Activated CD4-positive, alpha-beta T cell treated with anti-CD3 and anti-CD28 coated beads, Interleukin-2, amount 10 ng/mL, durations not matched to agents 24 days and 14 days (primary cell): ENCODE results near the gene KAT2B. TPM values are rescaled to one million over a fixed set of nuclear protein-coding genes. Genes with fewer than 3 reads are reported as not detected.

Experiments
- DNase-seq: peaks from one replicate; pipeline ENCODE4 v3.0.0; 2022
- H3K27ac Mint-ChIP-seq: one replicate; pipeline ENCODE4 v1.8.0; 2022; ENCODE audit warnings: mild to moderate bottlenecking, mixed read lengths
- H3K27me3 Mint-ChIP-seq: one replicate; pipeline ENCODE4 v1.8.0; 2022; ENCODE audit warnings: mixed read lengths
- H3K36me3 Mint-ChIP-seq: one replicate; pipeline ENCODE4 v1.8.0; 2022; ENCODE audit warnings: low read depth, mild to moderate bottlenecking, mixed read lengths
- H3K4me1 Mint-ChIP-seq: one replicate; pipeline ENCODE4 v1.8.0; 2021; ENCODE audit warnings: mixed read lengths
- H3K4me3 Mint-ChIP-seq: one replicate; pipeline ENCODE4 v1.8.0; 2022; ENCODE audit warnings: mild to moderate bottlenecking, moderate library complexity, mixed read lengths
- H3K9me3 Mint-ChIP-seq: one replicate; pipeline ENCODE4 v1.8.0; 2021; ENCODE audit warnings: mixed read lengths
- intact Hi-C: fragments of 100-400 bp; cut with micrococcal nuclease; formaldehyde crosslinking; loops from one replicate; pipeline ENCODE4 v1.15.1; 2023
- total RNA-seq: library from RNA; stranded (reverse); gene quantifications from 2 replicates; pipeline ENCODE4 v1.2.3, GENCODE V29; 2022

Gene KAT2B
- total RNA-seq, 1 donor from 2014 or later, result 27.9 TPM

DNA sequence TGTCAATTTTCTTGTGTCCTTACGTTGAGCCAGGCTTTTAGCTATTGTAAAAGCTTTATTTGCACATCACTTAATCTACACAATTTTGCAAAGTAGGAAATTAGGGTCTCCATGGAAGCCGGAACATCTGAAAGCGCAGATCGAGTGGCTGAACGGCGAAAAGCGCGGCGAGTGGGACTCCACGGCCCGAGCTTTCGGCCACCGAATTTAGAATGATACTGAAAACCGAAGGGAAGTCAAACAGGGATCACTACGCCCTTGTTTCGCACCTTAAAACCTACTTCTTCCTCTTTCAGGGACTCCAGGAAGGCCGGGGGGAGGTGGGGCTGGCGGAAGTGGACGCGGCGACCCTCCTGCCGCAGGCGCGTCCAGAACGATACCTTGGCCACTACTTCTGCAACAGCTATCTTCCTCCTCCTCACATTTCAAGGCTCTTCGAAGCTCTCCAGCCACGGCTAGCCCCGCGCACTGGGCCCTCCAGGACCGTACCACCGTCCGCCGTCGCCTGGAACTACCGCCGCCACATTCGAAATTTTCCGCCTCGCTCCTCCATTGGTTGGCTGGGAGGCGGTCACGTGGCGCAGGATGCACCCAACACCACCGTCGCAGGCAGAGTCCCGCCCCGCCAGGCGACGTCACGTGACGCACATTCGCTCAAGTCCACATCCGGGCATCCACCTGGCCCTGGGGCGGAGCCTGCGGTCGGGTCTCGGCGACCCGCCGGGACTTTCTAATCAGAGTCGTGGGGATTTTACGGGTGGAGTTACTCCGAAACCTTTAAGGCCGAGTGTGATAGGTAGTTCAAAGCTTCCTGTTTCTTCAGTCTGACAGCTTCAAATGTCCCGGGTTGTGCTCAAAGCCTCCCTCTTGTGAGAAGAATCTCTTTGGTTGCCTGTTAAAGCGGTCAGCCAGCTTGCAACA, 145.7 kb downstream of the KAT2B start, which contains the start of gene SGO1:
TSS of gene SGO1 (minus strand) at position 528 of the 921 bp plus-strand sequence. CDS start 2,179 bp downstream, outside the sequence.
- H3K9me3 Mint-ChIP-seq, result no peaks in the 10 kb centered on the region
- intact Hi-C loops, result loop anchor here (1.0 to 5.0 kb wide), 7 partner anchors 81 to 299 kb away; partner anchors contain the start of gene RAB5A
- H3K27ac Mint-ChIP-seq, result no peak within 1 kb of the TSS
- peaks cover 17% of the 10 kb centered on the region for H3K4me1 Mint-ChIP-seq
- no peak within 1 kb of the TSS for H3K4me3 Mint-ChIP-seq
- H3K36me3 Mint-ChIP-seq, result peaks cover 14% of the 10 kb centered on the region
- no peaks in the 10 kb centered on the region for H3K27me3 Mint-ChIP-seq
- DNase-seq, result peak; percentile 100

DNA sequence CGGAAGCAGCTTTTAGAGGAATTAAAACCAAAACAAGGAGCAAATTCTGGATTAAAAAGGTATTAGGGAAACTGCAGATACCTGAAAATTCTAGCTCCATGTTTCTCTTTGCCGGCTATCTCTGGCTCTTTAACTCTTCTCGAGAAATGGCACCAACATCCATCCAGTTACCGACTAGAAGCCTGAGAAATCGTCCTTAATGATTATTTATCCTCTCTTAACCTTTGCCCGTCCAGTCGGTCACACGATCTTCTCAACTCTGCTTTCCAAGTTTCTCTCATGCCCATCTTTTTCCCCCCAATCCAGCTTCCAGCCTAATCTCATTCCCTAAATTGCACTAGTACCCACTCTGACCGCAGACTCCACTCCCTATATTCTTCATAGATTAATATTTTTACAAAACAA, 146.4 kb downstream of the KAT2B start:
- Mint-ChIP-seq H3K27ac (no peak overlapping the region), H3K4me3 (no peak overlapping the region), H3K4me1 (peaks cover 17% of the 10 kb centered on the region), H3K9me3 (no peaks in the 10 kb centered on the region), H3K36me3 (peaks cover 10% of the 10 kb centered on the region), H3K27me3 (no peaks in the 10 kb centered on the region)
- intact Hi-C loops, result loop anchor here (1.0 to 5.0 kb wide), 7 partner anchors 82 to 299 kb away; partner anchors contain the start of gene RAB5A
- DNase-seq, result no peak

DNA sequence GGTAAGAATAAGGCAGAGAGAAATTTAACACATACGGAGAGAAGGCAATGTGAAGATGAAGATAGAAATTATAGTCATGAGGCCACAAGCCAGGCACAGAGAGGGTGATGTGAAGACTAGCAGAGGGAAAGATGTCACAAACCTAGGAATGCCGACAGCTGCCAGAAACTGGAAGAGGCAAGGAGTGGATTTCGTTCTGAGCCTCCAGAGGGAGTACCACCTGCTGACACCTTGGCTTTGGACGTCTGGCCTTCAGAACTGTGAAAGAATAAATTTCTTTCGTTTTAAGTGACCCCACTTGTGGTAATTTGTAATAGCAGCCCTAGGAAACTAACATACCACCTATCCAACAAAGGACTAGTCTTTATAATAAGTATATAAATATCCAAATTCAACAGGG, 150.7 kb downstream of the KAT2B start:
- Mint-ChIP-seq H3K27ac (no peak overlapping the region), H3K4me3 (no peak overlapping the region), H3K36me3 (no peaks in the 10 kb centered on the region), H3K27me3 (no peaks in the 10 kb centered on the region), H3K9me3 (no peaks in the 10 kb centered on the region), H3K4me1 (peaks cover 2% of the 10 kb centered on the region)
- DNase-seq, result no peak
- intact Hi-C loops, result no loop called here

DNA sequence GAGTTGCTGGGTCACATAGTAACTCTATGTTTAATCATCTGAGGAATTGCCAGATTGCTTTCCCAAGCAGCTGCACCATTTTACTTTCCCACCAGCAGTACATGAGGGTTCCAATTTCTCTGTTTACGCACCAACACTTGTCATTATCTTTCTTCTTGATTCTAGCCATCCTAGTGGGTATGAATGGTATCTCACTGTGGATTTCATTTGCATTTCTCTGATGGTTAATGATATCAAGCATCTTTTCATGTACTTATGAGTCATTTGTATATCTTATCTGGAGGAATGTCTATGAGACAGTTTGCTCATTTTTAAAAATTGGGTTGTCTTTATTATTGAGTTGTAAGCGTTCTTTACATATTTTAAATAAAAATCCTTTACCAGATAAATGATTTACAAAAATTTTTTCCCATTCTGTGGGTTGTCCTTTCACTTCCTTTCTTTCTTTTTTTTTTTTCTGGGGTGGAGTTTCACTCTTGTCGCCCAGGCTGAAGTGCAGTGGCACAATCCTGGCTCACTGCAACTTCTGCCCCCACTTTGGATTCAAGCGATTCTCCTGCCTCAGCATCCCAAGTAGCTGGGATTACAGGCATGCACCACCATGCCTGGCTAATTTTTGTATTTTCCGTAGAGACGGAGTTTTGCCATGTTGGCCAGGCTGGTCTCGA, 154.7 kb downstream of the KAT2B start:
- Mint-ChIP-seq H3K4me3 (no peak overlapping the region), H3K4me1 (peaks cover 4% of the 10 kb centered on the region), H3K36me3 (no peaks in the 10 kb centered on the region), H3K27me3 (no peaks in the 10 kb centered on the region), H3K9me3 (no peaks in the 10 kb centered on the region), H3K27ac (no peak overlapping the region)
- DNase-seq, result no peak
- intact Hi-C loops, result no loop called here

DNA sequence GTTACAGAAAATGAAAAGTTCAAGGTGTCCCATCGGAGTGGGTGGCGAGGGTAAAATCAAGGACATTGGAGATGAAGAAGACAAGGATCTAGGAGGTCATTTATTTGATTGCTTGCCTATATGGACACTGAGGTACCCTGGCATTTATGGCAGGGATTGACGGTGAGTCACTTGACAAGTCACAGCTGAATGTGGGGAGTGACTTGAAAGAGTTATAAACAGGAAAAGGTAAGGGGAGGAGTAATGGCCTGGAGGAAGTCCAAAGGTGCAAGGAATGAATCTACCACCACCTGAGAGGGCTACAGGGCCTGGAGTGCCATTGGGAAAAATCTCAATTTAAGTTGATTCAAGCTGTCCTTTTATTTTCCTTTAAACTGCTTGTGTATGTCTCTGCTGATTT, 157.5 kb downstream of the KAT2B start:
- no peak for DNase-seq
- intact Hi-C loops, result no loop called here
- H3K27ac Mint-ChIP-seq, result no peak overlapping the region
- H3K27me3 Mint-ChIP-seq, result peaks cover 10% of the 10 kb centered on the region
- no peak overlapping the region for H3K4me3 Mint-ChIP-seq
- no peaks in the 10 kb centered on the region for H3K9me3 Mint-ChIP-seq
- H3K36me3 Mint-ChIP-seq, result no peaks in the 10 kb centered on the region
- peaks cover 4% of the 10 kb centered on the region for H3K4me1 Mint-ChIP-seq

DNA sequence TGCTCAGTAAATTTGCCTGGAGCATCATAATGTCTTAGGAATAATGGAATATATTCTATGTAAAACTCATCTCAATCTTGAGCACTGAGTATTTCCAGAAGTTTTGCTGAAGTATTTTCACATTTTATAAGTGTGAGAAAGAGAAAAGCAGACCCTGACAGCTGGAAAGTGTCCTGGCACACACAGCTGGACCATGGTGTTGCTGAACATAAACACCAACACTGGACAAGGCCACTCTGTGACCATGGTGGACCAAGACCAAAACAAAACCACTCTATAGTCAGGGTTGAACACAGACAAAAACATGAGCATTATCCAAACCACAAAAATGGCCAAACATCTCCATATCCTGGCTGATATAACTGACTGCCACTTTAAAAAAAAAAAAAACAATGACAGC, 160.9 kb downstream of the KAT2B start:
- H3K4me3 Mint-ChIP-seq, result no peak overlapping the region
- H3K9me3 Mint-ChIP-seq, result peaks cover 9% of the 10 kb centered on the region
- no peak overlapping the region for H3K27ac Mint-ChIP-seq
- intact Hi-C loops, result no loop called here
- peaks cover 13% of the 10 kb centered on the region for H3K27me3 Mint-ChIP-seq
- DNase-seq, result no peak
- H3K36me3 Mint-ChIP-seq, result no peaks in the 10 kb centered on the region
- H3K4me1 Mint-ChIP-seq, result peaks cover 4% of the 10 kb centered on the region

Other genes with a start within 250 kb of the KAT2B start
- gene EFHB, start 106.2 kb upstream of the KAT2B start, total RNA-seq, result 0.44 and 0.85 TPM in 2 replicates
- 58.7 and 60.5 TPM in 2 replicates for gene RAB5A, start 93.3 kb upstream of the KAT2B start, total RNA-seq
- not detected in 2 replicates for gene PP2D1, start 28.2 kb upstream of the KAT2B start, total RNA-seq
- 20.0 and 23.6 TPM in 2 replicates for gene SGO1, start 145.8 kb downstream of the KAT2B start, total RNA-seq